Activated CD4-positive, CD25-positive, alpha-beta regulatory T cell treated with anti-CD3 and anti-CD28 coated beads, Interleukin-2, amount 50 U/mL, for 16 hours (primary cell): Measurements from ENCODE around the gene AKAP12.
"Not testable (repeated sequence)": the region's sequence is repeated elsewhere in the genome, so short reads cannot be mapped to it uniquely, and the experiment has no call there.

Experiments
- DNase-seq: peaks from one replicate; pipeline ENCODE4 v3.0.0-alpha.2; 2020; ENCODE audit warnings: low read depth, low spot score

The AKAP12 gene

DNA sequence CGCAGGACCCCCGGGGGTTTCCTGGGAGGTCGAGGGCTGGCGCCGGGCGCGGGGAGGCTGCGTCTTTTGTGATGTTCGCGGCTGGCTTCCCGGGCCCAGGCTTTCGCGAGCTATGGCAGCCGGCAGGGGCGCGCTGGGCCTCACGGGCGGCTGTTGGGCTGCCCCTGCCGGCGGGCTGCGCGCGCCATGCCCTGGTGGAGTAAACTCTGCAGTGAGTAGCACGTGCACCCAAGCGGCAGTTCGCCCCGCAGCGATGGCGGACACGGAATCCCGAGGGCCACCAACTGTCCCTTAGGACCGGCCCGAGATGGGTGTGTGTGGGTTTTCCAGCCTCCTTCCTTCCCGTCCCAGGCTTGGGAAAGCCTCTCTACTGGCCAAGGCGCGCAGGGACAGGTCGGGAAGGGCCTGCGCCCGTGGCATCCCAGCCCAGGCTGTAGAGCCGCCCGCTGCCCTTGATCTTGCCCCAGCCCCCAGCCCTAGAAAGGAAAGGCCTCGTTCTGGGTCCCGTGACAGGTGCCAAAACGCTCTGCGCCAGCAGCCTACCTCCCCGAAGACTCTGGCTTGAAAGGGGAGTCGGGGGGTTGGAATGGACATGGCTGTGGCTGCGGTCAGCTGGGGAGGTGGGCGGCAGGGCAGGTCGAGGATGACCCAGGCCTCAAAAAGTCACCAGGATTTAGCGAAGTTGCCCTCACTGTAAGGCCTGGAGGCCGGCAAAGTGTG, 101.9 kb downstream of the AKAP12 start:
- DNase-seq = no peak

DNA sequence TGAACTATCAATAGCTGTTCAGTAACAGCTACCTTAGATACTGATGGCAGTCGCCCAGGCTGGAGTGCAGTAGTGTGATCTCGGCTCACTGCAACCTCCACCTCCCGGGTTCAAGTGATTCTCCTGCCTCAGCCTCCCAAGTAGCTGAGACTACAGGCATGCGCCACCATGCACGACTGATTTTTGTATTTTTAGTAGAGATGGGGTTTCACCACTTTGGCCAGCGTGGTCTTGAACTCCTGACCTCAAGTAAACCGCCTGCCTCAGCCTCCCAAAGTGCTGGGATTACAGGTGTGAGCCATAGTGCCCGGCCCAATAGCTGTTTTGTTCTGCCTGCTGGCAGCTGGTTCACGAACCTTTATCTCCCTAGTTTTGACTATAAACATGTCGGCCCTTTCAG, 103.0 kb downstream of the AKAP12 start:
- not testable (repeated sequence) for DNase-seq

DNA sequence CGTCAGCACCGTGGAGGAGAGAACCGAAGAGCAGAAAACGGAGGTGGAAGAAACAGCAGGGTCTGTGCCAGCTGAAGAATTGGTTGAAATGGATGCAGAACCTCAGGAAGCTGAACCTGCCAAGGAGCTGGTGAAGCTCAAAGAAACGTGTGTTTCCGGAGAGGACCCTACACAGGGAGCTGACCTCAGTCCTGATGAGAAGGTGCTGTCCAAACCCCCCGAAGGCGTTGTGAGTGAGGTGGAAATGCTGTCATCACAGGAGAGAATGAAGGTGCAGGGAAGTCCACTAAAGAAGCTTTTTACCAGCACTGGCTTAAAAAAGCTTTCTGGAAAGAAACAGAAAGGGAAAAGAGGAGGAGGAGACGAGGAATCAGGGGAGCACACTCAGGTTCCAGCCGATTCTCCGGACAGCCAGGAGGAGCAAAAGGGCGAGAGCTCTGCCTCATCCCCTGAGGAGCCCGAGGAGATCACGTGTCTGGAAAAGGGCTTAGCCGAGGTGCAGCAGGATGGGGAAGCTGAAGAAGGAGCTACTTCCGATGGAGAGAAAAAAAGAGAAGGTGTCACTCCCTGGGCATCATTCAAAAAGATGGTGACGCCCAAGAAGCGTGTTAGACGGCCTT, 110.0 kb downstream of the AKAP12 start:
- DNase-seq = no peak

DNA sequence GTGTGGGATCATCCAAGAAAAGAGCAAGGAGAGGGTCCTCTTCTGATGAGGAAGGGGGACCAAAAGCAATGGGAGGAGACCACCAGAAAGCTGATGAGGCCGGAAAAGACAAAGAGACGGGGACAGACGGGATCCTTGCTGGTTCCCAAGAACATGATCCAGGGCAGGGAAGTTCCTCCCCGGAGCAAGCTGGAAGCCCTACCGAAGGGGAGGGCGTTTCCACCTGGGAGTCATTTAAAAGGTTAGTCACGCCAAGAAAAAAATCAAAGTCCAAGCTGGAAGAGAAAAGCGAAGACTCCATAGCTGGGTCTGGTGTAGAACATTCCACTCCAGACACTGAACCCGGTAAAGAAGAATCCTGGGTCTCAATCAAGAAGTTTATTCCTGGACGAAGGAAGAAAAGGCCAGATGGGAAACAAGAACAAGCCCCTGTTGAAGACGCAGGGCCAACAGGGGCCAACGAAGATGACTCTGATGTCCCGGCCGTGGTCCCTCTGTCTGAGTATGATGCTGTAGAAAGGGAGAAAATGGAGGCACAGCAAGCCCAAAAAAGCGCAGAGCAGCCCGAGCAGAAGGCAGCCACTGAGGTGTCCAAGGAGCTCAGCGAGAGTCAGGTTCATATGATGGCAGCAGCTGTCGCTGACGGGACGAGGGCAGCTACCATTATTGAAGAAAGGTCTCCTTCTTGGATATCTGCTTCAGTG, 110.8 kb downstream of the AKAP12 start:
- DNase-seq = no peak

DNA sequence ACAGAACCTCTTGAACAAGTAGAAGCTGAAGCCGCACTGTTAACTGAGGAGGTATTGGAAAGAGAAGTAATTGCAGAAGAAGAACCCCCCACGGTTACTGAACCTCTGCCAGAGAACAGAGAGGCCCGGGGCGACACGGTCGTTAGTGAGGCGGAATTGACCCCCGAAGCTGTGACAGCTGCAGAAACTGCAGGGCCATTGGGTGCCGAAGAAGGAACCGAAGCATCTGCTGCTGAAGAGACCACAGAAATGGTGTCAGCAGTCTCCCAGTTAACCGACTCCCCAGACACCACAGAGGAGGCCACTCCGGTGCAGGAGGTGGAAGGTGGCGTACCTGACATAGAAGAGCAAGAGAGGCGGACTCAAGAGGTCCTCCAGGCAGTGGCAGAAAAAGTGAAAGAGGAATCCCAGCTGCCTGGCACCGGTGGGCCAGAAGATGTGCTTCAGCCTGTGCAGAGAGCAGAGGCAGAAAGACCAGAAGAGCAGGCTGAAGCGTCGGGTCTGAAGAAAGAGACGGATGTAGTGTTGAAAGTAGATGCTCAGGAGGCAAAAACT, 111.5 kb downstream of the AKAP12 start:
- DNase-seq = no peak

- DNase-seq = no peak
These were observed 112.0 kb downstream of the AKAP12 start for GRCh38 chr6:151351731-151352130.

DNA sequence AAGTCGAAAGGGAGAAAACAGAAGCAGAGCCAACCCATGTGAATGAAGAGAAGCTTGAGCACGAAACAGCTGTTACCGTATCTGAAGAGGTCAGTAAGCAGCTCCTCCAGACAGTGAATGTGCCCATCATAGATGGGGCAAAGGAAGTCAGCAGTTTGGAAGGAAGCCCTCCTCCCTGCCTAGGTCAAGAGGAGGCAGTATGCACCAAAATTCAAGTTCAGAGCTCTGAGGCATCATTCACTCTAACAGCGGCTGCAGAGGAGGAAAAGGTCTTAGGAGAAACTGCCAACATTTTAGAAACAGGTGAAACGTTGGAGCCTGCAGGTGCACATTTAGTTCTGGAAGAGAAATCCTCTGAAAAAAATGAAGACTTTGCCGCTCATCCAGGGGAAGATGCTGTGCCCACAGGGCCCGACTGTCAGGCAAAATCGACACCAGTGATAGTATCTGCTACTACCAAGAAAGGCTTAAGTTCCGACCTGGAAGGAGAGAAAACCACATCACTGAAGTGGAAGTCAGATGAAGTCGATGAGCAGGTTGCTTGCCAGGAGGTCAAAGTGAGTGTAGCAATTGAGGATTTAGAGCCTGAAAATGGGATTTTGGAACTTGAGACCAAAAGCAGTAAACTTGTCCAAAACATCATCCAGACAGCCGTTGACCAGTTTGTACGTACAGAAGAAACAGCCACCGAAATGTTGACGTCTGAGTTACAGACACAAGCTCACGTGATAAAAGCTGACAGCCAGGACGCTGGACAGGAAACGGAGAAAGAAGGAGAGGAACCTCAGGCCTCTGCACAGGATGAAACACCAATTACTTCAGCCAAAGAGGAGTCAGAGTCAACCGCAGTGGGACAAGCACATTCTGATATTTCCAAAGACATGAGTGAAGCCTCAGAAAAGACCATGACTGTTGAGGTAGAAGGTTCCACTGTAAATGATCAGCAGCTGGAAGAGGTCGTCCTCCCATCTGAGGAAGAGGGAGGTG, 112.9 kb downstream of the AKAP12 start:
- no peak for DNase-seq

GRCh38 chr6:151353795-151354194, 114.0 kb downstream of the AKAP12 start:
- no peak for DNase-seq

- DNase-seq = not testable (repeated sequence)
These were observed 117.2 kb downstream of the AKAP12 start for GRCh38 chr6:151356983-151357382.

DNA sequence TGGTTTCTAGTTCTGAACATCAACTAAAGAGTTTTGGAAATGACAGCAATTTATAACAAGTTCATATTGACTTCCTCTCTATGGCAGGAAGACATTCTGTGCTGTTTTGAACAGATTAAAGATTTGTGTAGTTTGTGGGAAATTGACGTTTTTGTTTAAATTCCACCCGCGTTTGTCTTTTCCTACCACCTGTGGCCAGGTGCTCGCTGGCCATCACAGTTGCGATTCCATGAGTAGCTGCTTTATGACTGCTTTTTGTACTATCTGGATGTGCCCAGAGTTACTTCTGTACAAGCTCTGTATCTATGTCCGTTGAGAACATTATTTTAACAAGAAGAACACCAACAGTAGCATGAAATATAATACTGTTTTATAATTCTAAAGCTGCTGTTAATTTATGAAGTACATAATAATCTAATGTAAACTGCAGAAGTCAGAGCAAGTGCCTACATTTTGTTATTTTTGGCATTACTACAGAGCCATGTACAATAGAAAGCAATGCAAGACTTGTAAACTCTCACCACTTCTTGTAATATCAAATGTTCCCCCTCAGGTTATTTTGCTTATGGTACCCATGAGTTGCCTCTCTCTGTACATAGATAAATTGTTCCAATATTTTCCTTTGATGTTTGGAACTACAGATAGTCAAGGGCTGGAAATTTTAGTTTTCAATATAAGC, 118.1 kb downstream of the AKAP12 start:
- no peak for DNase-seq

DNA sequence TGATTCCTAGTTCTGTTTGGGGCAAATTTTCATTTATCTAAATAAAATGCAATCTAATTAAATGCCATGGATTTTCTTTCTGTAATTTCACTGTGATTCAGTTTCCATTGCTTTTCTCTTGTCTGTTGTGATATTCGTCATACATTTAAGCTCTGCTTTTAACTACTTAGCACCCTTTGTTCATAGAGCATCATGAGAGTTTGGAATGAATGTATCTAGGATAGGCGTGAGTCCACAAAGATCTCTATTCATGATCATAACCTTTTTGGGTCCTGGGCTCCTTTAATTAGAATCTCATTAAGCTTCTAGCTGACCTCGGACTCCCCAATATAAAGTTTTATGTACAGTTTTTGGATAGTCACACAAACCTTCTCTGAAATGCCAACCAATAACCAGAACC, 118.7 kb downstream of the AKAP12 start:
- DNase-seq = no peak

DNA sequence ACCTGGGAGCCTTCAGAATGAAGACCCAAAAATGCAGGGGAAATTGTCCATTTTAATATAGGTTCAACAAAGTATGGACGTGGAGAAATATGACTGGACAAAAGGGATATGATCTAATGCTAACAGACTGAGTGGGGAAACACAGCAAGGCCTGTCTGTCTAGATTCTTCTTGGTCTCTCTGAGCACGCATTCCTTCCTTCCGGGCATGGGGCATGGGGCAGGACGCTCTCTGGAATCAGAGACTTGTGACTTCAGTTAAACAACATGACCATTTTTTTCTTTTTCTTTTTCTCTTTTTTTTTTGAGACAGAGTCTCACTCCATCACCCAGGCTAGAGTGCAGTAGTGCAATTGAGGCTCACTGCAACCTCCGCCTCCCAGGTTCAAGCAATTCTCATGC, 119.7 kb downstream of the AKAP12 start:
- no peak for DNase-seq

GRCh38 chr6:151365233-151365632, 125.5 kb downstream of the AKAP12 start:
- no peak for DNase-seq

DNA sequence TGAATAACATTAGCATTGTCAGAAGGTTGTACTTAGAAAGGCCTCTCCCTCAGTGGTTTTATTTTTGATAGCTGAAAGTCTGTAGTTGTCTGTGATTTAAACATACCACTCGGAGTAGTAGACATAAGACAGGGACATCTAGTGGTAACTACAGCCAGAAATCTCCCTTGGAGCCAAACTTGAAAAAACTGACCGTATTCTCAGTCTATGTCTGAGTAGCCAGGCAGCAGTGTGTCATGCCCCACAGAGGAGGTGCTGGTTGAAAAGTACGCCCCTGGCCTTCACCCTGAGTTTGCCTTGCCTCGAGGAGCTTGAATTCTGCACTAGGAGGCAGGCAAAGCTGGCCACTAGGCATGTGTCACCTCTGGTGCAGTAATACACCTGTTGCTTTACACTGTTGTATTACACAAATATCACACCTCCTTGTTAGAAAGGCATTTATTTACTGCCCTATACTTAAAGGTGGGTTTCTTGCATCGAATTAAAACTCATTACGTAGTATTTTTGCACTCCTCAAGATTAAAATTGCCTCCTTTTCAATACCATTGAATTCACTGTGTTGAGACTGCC, 130.8 kb downstream of the AKAP12 start:
- DNase-seq = no peak

GRCh38 chr6:151372164-151372563, 132.4 kb downstream of the AKAP12 start:
- DNase-seq = no peak

- DNase-seq = no peak
These were observed 134.4 kb downstream of the AKAP12 start for GRCh38 chr6:151374036-151374683.

- DNase-seq = no peak
These were observed 136.1 kb downstream of the AKAP12 start for GRCh38 chr6:151375833-151376232.

- no peak for DNase-seq
These were observed 136.7 kb downstream of the AKAP12 start for GRCh38 chr6:151376440-151376839.

DNA sequence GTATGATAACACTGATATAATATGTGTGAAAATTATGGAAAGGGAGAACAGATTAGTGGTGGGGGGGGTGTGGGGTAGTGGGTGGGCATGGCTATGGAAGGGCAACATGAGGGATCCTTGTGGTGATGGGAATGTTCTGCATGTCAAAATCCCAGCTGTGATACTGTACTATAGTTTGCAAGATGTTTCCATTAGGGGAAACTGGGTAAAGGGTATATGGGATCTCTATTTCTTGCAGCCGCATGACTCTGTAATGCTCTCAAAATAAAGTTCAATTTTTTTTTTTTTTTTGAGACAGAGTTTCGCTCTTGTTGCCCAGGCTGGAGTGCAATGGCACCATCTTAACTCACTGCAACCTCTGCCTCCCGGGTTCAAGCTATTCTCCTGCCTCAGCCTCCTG, 137.3 kb downstream of the AKAP12 start:
- no peak for DNase-seq
